ENCODE data around the gene ALKBH4. TPM values are rescaled to one million over a fixed set of nuclear protein-coding genes. Genes with fewer than 3 reads are reported as not detected.

ALKBH4 gene
- total and polyA plus RNA-seq, 3 donors from 2014 or later, result 9.3 to 27.7 (median 26.7) TPM

DNA sequence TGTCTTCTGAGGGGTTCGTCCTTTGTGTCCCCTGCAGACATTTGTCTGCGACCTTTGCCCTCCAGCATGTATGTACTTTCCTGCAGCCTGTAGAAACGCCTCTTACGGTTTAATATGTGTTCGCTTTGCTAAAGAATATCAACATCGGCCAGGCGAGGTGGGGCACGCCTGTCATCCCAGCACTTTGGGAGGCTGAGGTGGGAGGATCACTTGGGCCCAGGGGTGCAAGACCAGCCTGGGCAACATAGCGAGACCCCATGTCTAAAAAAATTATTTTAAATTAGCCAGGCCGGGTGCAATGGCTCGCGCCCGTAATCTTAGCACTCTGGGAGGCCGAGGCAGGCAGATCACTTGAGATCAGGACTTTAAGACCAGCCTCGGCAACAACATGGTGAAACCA lies 15.5 kb downstream of the ALKBH4 start:
- no peak for DNase-seq
- Histone ChIP-seq H3K9me3 (no peaks in the 10 kb centered on the region), H3K4me1 (no peaks in the 10 kb centered on the region), H3K36me3 (ENCODE audit: low read depth, missing control alignments) (no peaks in the 10 kb centered on the region), H3K27me3 (no peaks in the 10 kb centered on the region), H3K27ac (no peak overlapping the region), H3K4me3 (no peak overlapping the region)
- TF ChIP-seq, protein P1, sequence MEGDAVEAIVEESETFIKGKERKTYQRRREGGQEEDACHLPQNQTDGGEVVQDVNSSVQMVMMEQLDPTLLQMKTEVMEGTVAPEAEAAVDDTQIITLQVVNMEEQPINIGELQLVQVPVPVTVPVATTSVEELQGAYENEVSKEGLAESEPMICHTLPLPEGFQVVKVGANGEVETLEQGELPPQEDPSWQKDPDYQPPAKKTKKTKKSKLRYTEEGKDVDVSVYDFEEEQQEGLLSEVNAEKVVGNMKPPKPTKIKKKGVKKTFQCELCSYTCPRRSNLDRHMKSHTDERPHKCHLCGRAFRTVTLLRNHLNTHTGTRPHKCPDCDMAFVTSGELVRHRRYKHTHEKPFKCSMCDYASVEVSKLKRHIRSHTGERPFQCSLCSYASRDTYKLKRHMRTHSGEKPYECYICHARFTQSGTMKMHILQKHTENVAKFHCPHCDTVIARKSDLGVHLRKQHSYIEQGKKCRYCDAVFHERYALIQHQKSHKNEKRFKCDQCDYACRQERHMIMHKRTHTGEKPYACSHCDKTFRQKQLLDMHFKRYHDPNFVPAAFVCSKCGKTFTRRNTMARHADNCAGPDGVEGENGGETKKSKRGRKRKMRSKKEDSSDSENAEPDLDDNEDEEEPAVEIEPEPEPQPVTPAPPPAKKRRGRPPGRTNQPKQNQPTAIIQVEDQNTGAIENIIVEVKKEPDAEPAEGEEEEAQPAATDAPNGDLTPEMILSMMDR (IDR thresholded peaks at IDR 0.05), result no peak
- TF ChIP-seq POLR2A (IDR thresholded peaks at IDR 0.05), result no peak
- WGBS, 2 donors, result 97 to 98% methylated on average over 11 to 15 of the region's 15 CpGs
- intact Hi-C loops (cut with DNase I; ENCODE audit: low total_unique reads), result no loop called here

DNA sequence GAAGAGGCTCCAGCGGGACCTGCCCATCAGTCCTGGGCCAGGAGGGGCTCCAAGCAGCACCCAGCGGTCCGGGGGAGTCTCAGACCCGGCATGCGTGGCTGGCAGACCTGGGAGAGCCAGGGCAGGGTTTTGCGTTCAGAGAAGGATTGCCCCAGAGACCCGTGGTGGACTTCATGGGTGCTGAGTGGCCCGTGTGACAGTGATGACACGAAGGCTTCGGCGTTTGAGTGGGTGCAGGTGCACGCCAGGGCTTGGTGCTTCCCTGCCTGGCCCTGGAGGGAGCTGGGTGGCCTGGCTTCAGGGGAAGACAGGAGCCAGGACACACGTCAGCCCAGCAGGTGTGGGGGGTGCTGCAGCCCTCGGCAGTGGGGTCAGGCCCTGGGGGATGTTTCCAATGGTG lies 17.4 kb downstream of the ALKBH4 start:
- WGBS, 2 donors, result 75 to 84% methylated on average over 5 to 14 of the region's 14 CpGs
- intact Hi-C loops (cut with DNase I; ENCODE audit: low total_unique reads), result no loop called here
- no peak for TF ChIP-seq POLR2A (IDR thresholded peaks at IDR 0.05)
- TF ChIP-seq, protein P1 (IDR thresholded peaks at IDR 0.05), result no peak
- no peak for DNase-seq
- Histone ChIP-seq H3K9me3 (no peaks in the 10 kb centered on the region), H3K4me1 (no peaks in the 10 kb centered on the region), H3K4me3 (no peak overlapping the region), H3K27me3 (no peaks in the 10 kb centered on the region), H3K36me3 (ENCODE audit: low read depth, missing control alignments) (no peaks in the 10 kb centered on the region), H3K27ac (no peak overlapping the region)

DNA sequence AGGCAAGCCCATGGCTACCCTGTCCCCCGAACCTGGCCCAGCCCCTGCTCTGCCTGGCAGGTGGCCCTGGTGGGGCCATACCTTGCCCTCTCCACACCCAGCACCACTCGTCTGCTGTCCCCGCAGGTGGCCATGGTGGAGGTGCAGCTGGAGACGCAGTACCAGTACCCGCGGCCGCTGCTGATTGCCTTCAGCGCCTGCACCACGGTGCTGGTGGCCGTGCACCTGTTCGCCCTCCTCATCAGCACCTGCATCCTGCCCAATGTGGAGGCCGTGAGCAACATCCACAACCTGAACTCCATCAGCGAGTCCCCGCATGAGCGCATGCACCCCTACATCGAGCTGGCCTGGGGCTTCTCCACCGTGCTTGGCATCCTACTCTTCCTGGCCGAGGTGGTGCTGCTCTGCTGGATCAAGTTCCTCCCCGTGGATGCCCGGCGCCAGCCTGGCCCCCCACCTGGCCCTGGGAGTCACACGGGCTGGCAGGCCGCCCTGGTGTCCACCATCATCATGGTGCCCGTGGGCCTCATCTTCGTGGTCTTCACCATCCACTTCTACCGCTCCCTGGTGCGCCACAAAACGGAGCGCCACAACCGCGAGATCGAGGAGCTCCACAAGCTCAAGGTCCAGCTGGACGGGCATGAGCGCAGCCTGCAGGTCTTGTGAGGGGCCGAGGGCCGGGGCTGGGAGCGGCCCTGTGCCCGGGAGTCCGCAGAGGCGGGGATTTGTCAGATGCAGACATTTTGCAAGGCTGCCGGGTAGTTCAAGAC lies 18.1 kb downstream of the ALKBH4 start:
- TF ChIP-seq, protein P1 (IDR thresholded peaks at IDR 0.05), result no peak
- no peak for TF ChIP-seq POLR2A (IDR thresholded peaks at IDR 0.05)
- WGBS, 2 donors, result 90 to 95% methylated on average over 29 to 41 of the region's 41 CpGs
- no peak for DNase-seq
- Histone ChIP-seq H3K27ac (no peak overlapping the region), H3K27me3 (no peaks in the 10 kb centered on the region), H3K4me1 (no peaks in the 10 kb centered on the region), H3K9me3 (no peaks in the 10 kb centered on the region), H3K4me3 (no peak overlapping the region), H3K36me3 (ENCODE audit: low read depth, missing control alignments) (no peaks in the 10 kb centered on the region)
- intact Hi-C loops (cut with DNase I; ENCODE audit: low total_unique reads), result no loop called here

DNA sequence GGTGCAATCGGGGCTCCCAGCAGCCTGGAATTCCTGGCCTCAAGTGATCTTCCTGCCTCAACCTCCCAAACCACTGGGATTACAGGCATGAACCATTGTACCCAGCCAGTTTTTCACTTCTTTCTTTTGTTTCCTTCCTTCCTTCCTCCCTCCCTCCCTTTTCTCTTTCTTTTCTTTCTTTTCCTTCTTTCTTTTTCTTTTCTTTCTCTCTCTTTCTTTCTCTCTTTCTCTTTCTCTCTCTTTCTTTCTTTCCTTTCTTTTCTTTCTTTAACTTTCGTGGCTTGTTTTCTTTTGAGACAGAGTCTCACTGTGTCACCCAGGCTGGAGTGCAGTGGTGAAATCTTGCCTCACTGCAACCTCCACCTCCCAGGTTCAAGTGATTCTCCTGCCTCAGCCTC lies 19.0 kb downstream of the ALKBH4 start:
- Histone ChIP-seq H3K36me3 (ENCODE audit: low read depth, missing control alignments) (no peaks in the 10 kb centered on the region), H3K4me1 (no peaks in the 10 kb centered on the region), H3K27ac (no peak overlapping the region), H3K27me3 (no peaks in the 10 kb centered on the region), H3K4me3 (no peak overlapping the region), H3K9me3 (no peaks in the 10 kb centered on the region)
- DNase-seq, result no peak
- TF ChIP-seq POLR2A (IDR thresholded peaks at IDR 0.05), result no peak
- TF ChIP-seq, protein P1 (IDR thresholded peaks at IDR 0.05), result no peak
- WGBS, 2 donors, result 48 to 100% methylated on average over 2 of the region's 2 CpGs
- intact Hi-C loops (cut with DNase I; ENCODE audit: low total_unique reads), result no loop called here
